GM06990 (cell line): ENCODE data around the gene DCXR.
A peak's percentile ranks its signal among the peaks of the same experiment; 100 is the strongest.

Experiments
- DNase-seq: peaks from one replicate; pipeline ENCODE4 v3.0.0-alpha.2; 2011; ENCODE audit not compliant: insufficient read length; ENCODE audit errors: extremely low read depth
- H3K27me3 ChIP-seq: replicated peaks from 2 replicates; pipeline ENCODE4 v1.6.0; 2011; ENCODE audit warnings: low read length; ENCODE audit not compliant: control insufficient read depth, insufficient read depth
- H3K36me3 ChIP-seq: 2 replicates; pipeline ENCODE4 v1.5.1; 2011; ENCODE audit warnings: low read length; ENCODE audit not compliant: control insufficient read depth, insufficient read depth
- H3K4me3 ChIP-seq: replicated peaks from 2 replicates; pipeline ENCODE4 v1.5.1; 2011; ENCODE audit warnings: low read depth, mild to moderate bottlenecking, control low read depth, low read length
- TF ChIP-seq, protein P1 (sequence below): IDR thresholded peaks from 2 replicates; pipeline ENCODE4 v1.5.1; 2011; ENCODE audit warnings: low read length, control low read depth, mild to moderate bottlenecking, inconsistent platforms; ENCODE audit not compliant: insufficient read depth, poor library complexity, severe bottlenecking

Gene DCXR

GRCh38 chr17:82031303-82031884 lies 6.1 kb downstream of the DCXR start, which contains the start of gene RAC3:
Gene RAC3, plus strand, starts transcription at chr17:82031678. Its CDS starts 84 bp downstream, at chr17:82031762.
- no peaks in the 10 kb centered on the region; the same call in none of the 2 replicates for H3K36me3 ChIP-seq

DNA sequence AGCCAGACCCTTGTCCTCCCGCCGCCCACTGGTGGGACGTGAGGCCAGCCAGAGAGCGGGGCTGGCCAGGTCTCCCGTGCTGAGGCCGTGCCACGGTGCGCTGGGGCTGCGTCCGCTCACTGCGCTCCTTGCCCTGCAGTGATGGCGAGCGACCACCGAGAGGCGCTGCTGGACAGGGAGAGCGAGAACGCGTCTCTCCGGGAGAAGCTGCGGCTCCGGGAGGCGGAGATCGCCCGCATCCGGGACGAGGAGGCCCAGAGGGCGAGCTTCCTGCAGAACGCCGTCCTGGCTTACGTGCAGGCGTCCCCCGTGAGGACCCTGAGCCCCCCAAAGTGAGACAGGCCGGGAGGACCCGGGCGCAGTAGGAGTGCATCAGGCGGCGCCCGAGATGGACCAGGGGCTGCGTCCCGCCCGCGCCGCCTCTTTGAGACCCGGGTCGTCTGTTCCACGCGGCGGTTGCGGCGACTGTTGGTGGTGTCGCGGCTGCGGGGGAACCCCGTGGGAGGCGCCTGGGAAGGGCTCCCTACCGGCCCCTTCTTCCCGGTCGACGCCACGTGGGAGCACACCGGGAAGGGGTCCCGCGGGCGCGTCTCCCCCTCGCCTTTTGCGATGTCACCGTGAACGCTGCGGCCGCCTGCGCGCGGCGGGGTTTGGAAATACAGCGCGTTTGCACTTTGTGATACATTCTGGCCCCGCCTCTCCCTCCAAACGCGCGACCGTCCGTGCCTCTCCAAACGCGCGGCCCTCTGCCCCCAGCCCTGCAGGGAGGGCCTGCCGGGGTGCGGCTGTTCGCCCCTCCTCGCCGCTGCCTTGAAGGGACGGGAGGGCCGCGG lies 6.8 kb downstream of the DCXR start:
- H3K27me3 ChIP-seq, result no peaks in the 10 kb centered on the region
- peak; percentile 80 for DNase-seq
- TF ChIP-seq, protein P1, sequence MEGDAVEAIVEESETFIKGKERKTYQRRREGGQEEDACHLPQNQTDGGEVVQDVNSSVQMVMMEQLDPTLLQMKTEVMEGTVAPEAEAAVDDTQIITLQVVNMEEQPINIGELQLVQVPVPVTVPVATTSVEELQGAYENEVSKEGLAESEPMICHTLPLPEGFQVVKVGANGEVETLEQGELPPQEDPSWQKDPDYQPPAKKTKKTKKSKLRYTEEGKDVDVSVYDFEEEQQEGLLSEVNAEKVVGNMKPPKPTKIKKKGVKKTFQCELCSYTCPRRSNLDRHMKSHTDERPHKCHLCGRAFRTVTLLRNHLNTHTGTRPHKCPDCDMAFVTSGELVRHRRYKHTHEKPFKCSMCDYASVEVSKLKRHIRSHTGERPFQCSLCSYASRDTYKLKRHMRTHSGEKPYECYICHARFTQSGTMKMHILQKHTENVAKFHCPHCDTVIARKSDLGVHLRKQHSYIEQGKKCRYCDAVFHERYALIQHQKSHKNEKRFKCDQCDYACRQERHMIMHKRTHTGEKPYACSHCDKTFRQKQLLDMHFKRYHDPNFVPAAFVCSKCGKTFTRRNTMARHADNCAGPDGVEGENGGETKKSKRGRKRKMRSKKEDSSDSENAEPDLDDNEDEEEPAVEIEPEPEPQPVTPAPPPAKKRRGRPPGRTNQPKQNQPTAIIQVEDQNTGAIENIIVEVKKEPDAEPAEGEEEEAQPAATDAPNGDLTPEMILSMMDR, result peak; percentile 94
- no peaks in the 10 kb centered on the region; the same call in none of the 2 replicates for H3K36me3 ChIP-seq
- peak overlapping the region; percentile 54 for H3K4me3 ChIP-seq

More at GRCh38 chr17:82031303-82031884, 6.1 kb downstream of the DCXR start, which contains the start of gene RAC3:
- TF ChIP-seq, protein P1, result no peak
- Histone ChIP-seq H3K4me3 (peak within 1 kb of the TSS; percentile 54), H3K27me3 (no peaks in the 10 kb centered on the region)
- no peak for DNase-seq

DNA sequence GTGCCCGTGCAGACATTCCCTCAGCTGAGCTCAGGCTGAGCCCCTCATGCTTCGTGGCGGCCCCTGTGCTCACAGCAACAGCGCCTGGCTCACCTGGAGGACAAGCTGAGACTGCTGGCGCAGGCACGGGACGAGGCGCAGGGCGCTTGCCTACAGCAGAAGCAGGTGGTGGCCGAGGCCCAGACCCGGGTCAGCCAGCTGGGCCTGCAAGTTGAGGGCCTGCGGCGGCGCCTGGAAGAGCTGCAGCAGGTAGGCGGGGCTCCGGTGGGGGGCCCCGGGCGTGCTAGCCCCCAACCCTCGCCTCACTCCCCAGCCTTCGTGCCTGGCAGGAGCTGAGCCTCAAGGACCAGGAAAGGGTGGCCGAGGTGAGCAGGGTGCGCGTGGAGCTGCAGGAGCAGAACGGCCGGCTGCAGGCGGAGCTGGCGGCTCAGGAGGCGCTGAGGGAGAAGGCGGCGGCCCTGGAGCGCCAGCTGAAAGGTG lies 7.5 kb downstream of the DCXR start:
- Histone ChIP-seq H3K4me3 (no peak overlapping the region), H3K36me3 (no peaks in the 10 kb centered on the region; the same call in none of the 2 replicates), H3K27me3 (no peaks in the 10 kb centered on the region)
- DNase-seq, result no peak
- TF ChIP-seq, protein P1, result no peak

GRCh38 chr17:82029391-82029790 lies 8.1 kb downstream of the DCXR start:
- H3K27me3 ChIP-seq, result no peaks in the 10 kb centered on the region
- no peak for DNase-seq
- TF ChIP-seq, protein P1, result no peak
- no peak overlapping the region for H3K4me3 ChIP-seq
- H3K36me3 ChIP-seq, result no peaks in the 10 kb centered on the region; the same call in none of the 2 replicates

DNA sequence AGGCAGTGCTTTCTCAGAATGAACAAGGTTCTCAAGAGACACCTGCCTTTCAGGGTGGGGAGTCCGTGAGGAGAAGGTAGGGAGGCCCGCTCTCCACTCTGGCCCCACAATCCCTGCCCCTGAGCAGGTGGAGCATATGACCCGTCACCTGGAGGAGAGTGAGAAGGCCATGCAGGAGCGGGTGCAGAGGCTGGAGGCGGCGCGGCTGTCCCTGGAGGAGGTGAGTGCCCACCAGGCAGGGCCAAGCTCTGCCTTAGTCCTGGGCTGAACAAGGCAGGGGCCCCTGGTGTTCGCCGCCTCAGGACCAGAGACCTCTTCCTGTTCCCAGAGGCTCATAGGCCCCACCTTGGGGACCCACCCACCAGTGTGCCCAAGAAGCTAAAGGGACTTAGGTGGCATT lies 8.5 kb downstream of the DCXR start:
- Histone ChIP-seq H3K4me3 (no peak overlapping the region), H3K36me3 (no peaks in the 10 kb centered on the region; the same call in none of the 2 replicates), H3K27me3 (no peaks in the 10 kb centered on the region)
- TF ChIP-seq, protein P1, result no peak
- no peak for DNase-seq
